Activated CD4-positive, alpha-beta T cell treated with anti-CD3 and anti-CD28 coated beads, Interleukin-2, Interleukin-6, amounts not matched to agents 100 ng/mL and 50 ng/mL, durations not matched to agents 16 hours and 8 hours (primary cell): ENCODE data around the gene INO80B.
"Not testable (repeated sequence)": the region's sequence is repeated elsewhere in the genome, so short reads cannot be mapped to it uniquely, and the experiment has no call there.

ENCODE experiments used
- DNase-seq: peaks from one replicate; pipeline ENCODE4 v3.0.0-alpha.2; 2020

INO80B gene

DNA sequence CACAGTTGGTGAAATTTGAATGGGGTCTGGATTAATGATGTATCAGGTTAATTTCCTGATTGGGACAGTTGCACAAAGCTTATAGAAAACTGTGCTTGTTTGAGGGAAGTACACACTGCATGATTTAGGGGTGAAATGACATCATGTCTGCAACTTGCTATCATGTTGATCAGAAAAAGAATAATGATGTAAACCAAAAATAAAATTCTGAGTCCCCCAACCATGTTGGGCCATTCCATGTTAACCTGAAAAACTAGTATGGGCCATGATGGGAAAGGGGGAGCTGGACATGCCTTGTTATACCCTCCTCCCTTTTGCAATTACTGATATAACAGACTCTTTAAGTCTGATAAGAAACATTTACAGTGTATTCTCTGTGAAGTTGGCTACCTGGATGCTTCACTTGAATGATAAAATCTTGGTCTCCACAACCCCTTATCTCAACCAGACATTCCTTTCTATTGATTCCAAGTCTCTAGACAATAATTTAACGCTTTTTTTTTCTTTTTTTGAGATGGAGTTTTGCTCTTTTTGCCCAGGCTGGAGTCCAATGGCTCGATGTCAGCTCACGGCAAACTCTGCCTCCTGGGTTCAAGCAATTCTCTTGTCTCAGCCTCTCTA, 4.2 kb upstream of the INO80B start:
- DNase-seq = no peak

DNA sequence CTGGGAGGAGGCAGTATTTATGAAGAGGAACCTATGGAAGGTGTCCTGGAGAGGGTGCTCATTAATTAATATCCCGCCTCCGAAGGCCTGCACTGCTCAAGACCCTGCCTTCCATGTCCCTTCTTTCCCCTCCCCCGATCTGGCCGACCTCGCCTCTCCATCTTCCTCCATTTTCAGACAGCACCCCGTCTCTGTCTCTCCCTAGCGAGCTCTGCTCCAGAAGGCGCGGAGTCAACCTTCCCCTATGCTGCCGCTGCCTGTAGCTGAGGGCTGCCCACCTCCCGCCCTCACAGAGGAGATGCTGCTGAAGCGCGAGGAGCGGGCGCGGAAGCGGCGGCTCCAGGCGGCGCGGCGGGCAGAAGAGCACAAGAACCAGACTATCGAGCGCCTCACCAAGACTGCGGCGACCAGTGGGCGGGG, 2.3 kb downstream of the INO80B start:
- no peak for DNase-seq

DNA sequence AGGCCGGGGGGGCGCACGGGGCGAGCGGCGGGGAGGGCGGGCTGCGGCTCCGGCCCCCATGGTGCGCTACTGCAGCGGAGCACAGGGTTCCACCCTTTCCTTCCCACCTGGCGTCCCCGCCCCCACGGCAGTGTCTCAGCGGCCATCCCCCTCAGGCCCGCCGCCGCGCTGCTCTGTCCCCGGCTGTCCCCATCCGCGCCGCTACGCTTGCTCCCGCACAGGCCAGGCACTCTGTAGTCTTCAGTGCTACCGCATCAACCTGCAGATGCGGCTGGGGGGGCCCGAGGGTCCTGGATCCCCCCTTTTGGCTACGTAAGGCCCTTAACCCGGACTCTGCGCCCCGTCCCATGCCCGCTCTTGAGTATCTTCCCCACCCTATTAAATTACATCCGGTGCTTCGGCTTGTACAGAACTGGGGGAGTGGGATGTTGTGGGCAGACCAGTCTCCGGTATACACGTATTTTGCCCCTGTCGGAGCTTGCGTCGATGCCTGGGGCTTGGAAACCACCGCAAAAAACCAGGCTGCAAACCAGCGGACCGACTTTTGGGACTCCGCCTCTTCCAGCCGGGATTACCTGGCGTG, 2.8 kb downstream of the INO80B start:
- DNase-seq = peak; percentile 83

GRCh38 chr2:74458132-74458937, 3.4 kb downstream of the INO80B start, which contains the start of gene WBP1:
Gene WBP1 (plus strand): TSS chr2:74458438. CDS start chr2:74458603, 165 bp downstream.
- DNase-seq = peak; percentile 100

GRCh38 chr2:74458938-74459363, 4.1 kb downstream of the INO80B start:
- no peak for DNase-seq

DNA sequence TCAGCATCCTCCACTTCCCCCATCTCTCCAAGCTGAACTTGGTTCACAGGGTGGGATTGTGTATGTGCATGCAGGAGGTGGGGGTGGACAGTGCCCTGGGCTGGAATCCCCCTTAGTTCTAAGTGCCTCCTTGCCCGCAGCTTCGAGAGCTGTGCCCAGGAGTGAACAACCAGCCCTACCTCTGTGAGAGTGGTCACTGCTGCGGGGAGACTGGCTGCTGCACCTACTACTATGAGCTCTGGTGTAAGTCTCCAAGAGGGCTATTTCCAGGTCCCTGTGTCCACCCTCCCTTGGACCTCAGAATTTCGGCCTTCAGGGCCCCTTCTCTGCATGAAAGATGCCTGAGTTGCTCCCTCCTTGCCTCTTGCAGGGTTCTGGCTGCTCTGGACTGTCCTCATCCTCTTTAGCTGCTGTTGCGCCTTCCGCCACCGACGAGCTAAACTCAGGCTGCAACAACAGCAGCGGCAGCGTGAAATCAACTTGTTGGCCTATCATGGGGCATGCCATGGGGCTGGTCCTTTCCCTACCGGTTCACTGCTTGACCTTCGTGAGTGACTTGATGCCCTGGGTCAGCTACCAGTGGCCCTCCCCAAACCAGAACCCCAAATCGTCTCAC, 4.7 kb downstream of the INO80B start:
- DNase-seq = not testable (repeated sequence)

DNA sequence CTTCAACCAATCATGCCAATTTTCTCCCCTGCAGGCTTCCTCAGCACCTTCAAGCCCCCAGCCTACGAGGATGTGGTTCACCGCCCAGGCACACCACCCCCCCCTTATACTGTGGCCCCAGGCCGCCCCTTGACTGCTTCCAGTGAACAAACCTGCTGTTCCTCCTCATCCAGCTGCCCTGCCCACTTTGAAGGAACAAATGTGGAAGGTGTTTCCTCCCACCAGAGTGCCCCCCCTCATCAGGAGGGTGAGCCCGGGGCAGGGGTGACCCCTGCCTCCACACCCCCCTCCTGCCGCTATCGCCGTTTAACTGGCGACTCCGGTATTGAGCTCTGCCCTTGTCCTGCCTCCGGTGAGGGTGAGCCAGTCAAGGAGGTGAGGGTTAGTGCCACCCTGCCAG, 5.3 kb downstream of the INO80B start:
- not testable (repeated sequence) for DNase-seq

DNA sequence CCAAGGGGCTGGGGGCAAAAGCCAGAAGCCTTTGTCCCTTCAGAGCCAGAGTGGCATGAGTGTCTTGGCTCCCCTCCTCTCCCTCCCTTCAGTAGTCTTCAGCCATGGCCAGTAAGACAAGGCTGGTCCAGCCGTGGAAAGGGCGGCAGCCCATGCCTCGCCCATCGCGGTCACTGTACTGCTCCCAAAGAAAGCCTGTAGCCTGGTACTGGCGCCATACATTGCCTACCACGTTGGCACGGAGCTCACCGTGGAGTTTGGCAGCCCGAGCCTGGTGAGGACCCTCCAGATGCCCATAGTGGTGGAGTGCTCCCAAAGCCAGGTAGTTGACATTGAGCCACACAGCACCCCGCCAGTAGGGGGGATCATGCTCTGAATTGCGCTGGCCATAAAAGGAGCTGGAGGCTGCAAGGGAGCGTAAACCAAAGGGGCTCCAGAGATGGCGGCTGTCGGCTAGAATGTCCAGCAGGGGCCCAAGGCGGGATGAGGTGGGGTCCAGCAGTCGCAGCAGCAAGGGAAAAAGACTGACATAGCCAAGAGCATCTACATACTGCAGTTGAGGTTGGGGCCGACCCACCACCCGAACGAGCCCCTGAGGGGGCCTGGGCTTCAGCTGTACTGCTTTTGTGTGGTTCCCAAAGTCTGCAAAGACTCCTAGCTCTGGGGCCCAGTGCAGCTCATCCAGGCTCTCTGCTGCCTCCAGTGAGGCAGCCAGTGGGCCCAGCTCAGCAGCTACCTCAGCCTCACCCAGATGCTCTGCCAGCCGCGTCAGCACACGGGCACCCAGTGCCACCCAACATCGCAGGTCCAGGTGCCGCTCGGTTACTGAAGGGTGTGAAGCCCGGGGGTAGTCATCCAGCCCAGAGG, 6.5 kb downstream of the INO80B start:
- no peak for DNase-seq

- DNase-seq = no peak
Measured at GRCh38 chr2:74462054-74462785, 7.3 kb downstream of the INO80B start.

DNA sequence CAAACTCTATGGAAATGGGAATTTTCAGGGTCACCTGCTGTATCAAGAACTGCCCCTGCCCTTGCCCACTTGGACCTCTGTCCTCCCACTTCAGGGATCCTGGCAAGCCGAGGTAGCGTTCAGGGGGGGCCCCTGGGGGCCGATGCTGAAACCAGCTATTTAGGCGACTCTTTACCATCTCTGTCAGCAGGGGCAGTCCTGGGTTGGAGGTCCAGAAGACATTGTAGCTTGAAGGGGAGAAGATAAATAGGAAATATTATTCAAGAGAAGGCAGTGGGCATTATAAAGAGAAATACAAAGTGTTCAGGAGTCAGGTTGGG, 7.9 kb downstream of the INO80B start:
- DNase-seq = no peak

- no peak for DNase-seq
Measured at GRCh38 chr2:74464406-74464805, 9.5 kb downstream of the INO80B start.

DNA sequence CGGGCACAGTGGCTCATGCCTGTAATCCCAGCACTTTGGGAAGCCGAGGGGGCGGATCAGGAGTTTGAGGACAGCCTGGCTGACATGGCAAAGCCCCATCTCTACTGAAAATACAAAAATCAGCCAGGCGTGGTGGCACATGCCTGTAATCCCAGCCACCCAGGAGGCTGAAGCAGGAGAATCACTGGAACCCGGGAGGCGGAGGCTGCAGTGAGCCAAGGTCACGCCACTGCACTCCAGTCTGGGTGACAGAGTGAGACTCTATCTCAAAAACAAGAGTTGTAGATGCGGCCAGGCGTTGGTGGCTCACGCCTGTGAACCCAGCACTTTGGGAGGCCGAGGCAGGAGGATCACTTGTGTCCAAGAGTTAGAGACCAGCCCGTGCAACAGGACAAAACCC, 15.9 kb downstream of the INO80B start:
- DNase-seq = not testable (repeated sequence)

DNA sequence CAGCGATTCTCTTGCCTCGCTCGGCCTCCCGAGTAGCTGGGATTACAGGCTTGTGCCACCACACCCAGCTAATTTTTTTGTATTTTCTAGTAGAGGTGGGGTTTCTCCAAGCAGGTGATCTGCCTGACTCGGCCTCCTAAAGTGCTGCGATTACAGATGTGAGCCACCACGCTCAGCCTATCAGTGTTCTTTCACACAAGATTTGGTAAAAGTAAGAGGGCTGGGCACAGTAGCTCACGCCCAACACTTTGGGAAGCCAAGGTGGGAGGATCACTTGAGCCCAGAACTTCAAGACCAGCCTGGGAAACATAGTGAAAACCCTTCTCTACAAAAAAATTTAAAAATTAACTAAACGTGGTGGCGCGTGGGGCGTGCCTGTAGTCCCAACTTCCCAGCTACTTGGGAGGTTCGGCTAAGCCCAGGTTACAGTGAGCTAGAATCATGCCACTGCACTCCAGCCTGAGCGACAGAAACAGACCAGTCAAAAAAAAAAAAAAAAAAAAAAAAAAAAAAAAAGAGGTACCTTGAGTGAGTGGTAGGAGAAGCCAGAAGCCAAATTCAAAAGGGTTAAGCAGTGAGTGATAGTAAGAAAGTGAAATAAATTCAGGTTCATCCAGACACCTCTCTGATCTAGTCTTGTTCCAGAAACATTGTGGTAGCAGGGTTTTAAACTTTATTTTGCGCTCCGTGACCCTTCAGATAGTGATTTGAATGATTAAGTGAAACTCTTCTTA, 16.6 kb downstream of the INO80B start:
- no peak for DNase-seq

DNA sequence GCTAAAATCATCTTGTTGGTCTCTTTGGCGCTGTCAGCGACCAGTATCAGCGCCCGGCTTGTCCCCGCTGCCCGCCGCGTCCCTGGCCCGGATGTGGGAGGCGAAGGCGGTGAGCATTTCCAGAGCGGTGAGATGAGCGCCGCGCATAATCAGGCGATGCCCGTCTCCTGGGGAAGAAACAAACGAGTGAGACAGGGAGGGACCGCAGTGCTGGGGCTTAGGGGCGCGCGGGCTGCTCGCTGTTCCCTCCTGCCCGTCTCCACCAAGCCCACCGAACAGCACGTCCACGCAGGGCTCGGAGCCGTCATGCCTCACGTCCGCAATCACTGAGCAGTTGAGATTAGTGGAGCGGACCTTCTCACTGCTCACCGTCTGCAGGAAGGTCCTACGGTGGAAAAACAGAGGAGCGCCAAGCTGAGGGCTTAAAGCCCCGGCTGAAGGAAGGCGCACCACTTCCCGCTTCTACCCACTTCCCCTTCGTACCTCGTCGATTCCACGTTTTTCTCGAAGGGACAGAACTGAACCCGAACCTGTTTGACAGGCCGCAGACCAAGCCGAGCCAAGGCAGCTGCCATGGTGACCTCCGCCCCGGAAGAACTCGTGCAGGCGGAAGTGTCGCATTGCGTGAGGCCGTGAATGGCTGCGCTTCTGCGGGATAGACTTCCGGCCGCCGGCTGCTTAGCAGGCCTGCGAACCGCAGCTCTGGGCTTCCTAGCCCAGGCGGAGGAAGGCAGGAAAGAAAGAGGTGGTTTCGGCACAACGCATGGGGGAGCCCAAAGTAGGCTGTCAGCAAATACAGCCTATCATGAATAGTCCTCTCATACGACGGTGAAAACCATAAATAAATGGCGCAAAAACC, 17.4 kb downstream of the INO80B start, which contains the start of gene MRPL53:
Gene MRPL53 (minus strand): TSS at position 595 of the 859 bp plus-strand sequence. CDS start 20 bp downstream, at position 575.
- DNase-seq = peak; percentile 97

- DNase-seq = no peak
Measured at GRCh38 chr2:74472945-74473258, 18.0 kb downstream of the INO80B start.

- no peak for DNase-seq
Measured at GRCh38 chr2:74474481-74474880, 19.6 kb downstream of the INO80B start.

- DNase-seq = no peak
Measured at GRCh38 chr2:74474899-74475298, 20.0 kb downstream of the INO80B start.

DNA sequence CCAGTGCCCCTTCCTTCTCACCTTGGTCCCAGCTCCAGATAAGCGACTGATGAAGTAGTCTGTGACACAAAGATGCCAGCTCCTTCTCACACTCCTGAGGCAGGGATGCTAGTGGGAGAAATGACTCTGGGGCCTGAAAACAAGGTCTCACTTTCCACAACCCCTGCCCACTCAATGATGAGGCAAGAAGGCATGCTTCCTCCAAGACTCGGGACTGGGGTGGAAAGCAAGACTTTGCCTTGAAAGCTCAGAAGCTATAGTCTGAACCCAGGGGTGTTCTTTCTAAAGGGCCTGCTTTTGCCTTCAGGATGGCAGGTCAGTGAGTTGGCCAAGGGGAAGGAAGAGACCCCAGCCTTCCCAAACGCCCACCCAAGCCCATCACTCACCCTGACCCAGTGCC, 26.5 kb downstream of the INO80B start:
- DNase-seq = no peak

- DNase-seq = peak; percentile 69
Measured at GRCh38 chr2:74481961-74482800, 27.3 kb downstream of the INO80B start.
